GM20000 (cell line): Measurements from ENCODE around the gene EIF2B2.

Experiments used
- DNase-seq: peaks from one replicate; pipeline ENCODE4 v3.0.0; 2012; ENCODE audit warnings: low spot score
- CTCF ChIP-seq: IDR thresholded peaks from 2 replicates; pipeline ENCODE4 v1.5.1; 2012; ENCODE audit warnings: mild to moderate bottlenecking, control low read depth; ENCODE audit errors: extremely low read depth, missing control alignments

Gene EIF2B2

GRCh38 chr14:75002392-75003249 is at the start of gene EIF2B2:
EIF2B2 (plus strand) TSS chr14:75002921; CDS start chr14:75002991, 70 bp downstream.
- DNase-seq: peak; percentile 96
- TF ChIP-seq CTCF: no peak

GRCh38 chr14:74953686-74954085 is 49.0 kb upstream of the EIF2B2 start:
- TF ChIP-seq CTCF: no peak
- no peak for DNase-seq

DNA sequence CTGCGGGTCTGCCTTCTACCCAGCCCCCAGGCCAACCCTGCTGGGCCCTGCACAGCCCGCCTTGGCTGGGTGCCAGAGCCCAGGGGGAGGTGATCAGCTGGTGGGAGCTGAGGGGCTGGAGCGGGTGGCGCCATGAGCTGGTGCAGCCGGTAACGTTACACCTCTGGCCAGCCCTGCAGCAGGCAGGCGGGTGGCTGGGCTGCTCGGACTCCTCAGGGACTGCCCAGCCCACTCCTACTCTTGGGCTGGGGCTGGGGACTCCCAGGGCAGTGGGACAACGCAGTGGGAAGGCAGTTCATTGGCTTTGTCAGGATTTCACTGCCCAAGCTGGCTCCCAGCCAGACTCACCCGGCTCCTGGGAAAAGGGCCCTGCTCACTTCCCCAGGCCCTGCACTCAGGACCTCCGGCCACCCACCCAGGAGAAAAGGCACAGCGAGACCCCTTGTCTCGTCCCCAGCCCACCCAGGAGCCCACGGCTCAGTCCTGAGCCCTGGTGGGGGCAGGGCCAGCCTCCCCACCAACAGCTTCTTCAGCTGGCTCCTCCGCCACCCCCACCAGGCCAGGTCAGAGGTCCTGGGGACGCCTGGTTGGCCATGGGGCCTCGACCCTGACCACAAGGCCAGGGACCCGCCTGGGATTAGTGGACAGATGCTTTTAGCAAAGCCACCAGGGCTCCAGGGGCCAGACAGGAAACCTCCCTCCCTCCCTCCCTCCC is 48.3 kb upstream of the EIF2B2 start:
- TF ChIP-seq CTCF: no peak
- no peak for DNase-seq

DNA sequence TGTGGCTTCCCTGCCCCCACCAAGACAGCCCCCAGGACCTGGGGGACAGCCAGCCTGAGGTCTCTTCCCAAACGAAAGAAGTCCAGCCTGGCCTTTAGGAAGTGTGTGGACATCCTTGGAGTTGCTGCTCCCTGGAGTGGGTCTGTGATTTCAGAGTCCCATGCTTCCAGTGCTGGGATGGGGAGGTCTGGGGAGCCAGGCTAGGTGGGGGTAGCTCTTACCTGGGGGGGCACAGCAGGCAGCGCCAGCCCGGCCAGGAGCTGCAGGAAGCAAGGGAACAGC is 47.8 kb upstream of the EIF2B2 start:
- no peak for DNase-seq
- no peak for TF ChIP-seq CTCF

GRCh38 chr14:74955229-74956026 is 47.3 kb upstream of the EIF2B2 start, which contains the start of gene PGF:
PGF (minus strand) TSS chr14:74955597; CDS start chr14:74955242, 355 bp downstream.
- TF ChIP-seq CTCF: no peak
- DNase-seq: peak; percentile 77

DNA sequence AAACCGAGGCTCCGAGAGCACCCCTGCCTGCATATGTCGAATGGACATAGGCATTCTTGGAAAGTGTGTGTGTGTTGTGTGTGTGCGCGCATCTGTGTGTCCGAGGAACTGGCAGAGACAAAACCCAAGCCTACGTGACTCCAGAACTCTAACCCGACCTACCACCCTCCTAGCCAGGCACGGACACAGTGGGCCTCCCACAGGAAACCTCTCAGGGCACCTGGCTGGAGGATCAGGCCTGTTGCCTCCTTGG is 46.8 kb upstream of the EIF2B2 start:
- no peak for DNase-seq
- no peak for TF ChIP-seq CTCF
